ENCODE data around the gene MORN3.
"Not testable (repeated sequence)": the region's sequence is repeated elsewhere in the genome, so short reads cannot be mapped to it uniquely, and the experiment has no call there.

Gene MORN3

DNA sequence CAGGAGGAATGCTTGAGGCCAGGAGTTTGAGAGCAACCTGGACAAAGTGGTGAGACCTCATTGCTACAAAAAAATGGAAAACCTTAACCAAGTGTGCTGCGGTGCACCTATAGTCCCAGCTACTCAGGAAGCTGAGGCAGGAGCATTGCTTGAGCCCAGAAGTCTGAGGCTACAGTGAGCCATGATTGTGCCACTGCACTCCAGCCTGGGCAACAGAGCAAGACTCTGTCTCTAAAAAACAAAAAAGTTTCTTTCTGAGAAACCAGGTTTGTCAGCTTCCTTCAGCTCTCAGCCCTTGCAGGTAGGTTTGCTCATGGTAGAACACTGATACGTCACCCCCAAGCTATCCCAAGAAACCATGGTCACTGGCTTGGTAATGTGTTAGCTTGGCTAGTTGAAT is 20.0 kb upstream of the MORN3 start:
- DNase-seq, result no peak

DNA sequence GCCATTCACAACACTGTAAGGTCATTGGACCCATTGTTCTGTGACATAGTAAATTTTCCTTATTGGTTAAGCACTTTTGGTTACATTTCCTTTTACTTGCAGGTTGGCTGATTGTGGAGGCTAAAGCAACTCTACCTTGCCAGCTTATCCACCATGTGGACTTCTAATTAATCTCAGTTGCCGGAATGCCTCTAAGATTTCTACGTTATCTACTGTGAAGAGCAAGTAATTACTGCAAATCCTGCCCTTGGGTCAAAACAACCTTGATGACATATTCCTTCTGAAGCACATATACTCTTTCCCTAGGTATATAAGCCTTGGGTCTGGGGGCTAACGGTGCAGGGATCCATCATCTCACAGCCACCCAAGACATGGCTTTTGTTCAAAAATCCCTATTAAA is 19.5 kb upstream of the MORN3 start:
- DNase-seq, result no peak

DNA sequence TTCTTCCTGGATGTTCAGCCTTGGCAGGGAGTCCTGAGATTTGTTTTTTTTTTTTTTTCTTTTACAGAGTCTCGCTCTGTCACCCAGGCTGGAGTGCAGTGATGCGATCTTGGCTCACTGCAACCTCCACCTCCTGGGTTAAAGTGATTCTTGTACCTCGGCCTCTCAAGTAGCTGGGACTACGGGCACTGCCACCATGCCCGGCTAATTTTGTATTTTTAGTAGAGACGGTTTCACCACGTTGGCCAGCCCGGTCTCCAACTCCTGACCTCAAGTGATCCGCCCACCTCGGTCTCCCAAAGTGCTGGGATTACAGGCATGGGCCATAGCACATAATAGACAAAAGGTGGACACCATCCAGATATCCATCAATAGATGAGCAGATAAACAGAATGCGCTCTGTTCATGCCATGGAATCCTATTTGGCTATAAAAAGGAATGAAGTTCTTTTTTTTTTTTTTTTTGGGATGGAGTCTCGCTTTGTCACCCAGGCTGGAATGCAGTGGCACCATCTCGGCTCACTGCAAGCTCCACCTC is 10.3 kb upstream of the MORN3 start:
- not testable (repeated sequence) for DNase-seq

DNA sequence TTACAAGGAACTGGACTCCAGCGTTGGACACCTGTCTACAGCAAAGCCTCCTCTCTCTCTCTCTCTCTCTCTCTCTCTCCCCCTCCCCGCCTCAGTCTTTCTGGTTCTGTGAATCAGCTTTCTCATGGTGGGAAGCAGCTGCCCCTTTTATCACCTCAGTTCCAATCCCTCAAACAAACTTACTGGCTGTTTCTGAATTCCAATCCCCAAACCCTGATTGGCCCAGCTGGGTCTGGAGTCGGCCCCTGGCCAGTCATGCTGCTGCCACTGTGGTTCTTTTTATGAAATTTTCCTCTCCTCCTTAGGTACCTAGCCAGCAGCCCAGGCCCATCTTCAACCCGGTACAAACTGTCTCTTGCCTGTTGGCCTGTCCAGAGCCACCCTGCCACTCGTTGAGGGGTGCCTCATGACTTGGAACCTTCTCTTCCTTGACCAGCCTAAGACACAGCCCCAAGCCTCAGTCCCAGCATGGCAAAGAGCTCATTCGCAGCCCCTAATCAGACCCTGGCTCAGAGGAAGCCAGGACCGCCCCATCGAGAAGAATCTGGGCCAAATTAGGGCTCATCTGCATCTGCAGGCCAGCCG is 9.4 kb upstream of the MORN3 start:
- DNase-seq, result no peak

DNA sequence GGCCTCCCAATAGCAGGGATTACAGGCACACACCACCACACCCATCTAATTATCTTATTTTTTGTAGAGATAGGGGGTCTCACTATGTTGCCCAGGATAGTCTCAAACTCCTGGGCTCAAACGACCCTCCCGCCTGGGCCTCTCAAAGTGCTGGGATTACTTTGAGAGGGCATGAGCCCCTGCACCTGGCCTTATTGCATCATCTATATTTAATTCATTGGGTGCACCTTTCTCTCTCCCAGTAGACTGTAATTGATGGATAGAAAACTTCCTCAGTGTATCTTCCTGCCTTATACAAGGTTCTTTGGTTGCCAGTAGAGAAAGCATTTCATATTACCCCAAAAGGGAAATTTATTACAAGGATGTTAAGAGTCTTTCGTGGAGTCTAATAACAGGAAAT is 8.9 kb upstream of the MORN3 start:
- DNase-seq, result no peak

DNA sequence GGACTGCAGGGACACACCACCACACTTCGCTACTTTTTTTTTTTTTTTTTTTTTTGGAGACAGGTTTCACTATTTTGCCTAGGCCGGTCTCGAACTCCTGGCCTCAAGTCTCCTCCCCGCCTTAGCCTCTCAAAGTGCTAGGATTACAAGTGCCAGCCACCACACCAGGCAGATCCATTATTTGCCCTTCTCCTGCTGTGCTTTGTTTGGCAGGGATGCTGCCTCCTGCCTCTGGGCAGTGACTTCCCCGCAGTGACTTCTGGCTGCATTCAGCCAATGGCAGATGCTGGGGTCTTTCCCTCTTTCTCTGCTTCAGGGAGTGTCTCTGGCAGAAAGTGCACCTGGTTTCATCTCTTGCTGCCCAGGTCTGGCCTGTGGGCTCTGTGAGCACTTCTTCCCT is 6.7 kb upstream of the MORN3 start:
- no peak for DNase-seq

DNA sequence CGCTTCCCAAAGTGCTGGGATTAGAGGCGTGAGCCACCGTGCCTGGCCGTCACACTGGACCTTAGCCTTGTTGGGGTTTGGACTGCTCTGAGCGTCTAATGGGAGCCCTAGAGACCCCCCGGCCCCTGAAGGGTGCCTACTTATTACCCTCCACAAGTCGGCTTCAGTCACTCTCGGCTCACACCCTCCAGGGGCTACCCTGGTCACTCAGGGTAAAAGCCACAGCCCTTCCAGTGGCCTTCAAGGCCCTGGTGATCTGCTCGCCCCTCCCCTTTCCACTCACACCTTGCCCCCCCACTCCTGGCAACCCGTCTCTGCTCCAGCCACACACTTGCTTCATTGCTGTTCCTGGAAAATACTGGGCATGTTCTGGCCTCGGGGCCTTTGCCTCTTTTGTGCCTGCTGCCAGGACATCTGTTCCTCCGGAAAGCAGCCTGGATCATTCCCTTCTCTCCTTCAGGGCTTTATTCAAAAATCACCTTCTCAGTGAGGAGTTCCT is 3.6 kb upstream of the MORN3 start:
- no peak for DNase-seq

DNA sequence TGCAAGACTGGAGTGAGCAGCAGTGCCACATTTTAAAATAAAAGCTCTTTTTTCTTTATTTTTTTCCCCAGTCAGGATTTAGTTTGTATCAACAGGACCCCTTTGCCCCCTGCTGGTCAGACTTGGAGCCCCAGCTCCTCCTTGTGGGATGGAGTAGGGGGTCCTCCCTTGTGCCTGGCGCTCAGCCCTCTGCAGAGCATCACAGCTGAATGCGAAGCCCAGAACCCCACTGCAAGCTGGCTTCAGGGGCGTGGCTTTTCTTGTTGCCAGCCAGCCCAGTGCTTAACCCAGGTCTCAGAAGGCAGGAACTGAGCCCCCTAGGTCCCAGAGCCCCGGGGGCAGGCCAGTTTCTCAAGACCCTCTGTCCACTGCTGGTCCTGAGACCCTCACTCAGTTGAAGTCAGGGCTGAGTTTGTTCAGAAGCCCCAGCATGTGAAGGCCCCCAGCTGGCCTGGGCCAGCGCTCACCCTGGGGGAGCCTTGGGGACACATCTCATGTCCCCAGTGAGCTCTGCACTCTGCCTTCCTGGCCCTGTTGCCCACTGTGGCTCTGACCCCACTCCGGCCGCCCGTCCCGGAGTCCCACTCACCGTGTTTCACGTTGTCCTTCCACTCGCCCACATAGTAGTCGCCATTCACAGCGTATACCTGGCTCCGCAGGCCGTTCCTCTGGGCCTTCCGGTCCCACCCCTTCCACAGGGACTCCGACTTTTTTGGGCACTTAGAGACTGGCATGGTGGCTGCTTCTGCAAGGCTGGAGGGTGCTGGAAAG is 519 bp downstream of the MORN3 start:
- peak; percentile 9 for DNase-seq

DNA sequence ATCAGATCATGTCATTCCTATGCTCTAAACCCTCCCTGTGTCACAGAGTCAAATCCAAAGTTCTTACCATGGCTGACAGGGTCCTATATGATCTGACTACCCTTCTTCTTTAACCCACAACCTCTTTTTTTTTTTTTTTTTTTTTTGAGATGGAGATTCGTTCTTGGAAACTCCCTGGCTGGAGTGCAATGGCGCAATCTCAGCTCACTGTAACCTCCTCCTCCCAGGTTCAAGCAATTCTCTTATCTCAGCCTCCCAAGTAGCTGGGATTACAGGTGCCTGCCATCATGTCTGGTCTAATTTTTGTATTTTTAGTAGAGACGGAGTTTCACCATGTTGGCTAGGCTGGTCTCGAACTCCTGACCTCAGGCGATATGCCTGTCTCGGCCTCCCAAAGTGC is 2.6 kb downstream of the MORN3 start:
- DNase-seq, result not testable (repeated sequence)

DNA sequence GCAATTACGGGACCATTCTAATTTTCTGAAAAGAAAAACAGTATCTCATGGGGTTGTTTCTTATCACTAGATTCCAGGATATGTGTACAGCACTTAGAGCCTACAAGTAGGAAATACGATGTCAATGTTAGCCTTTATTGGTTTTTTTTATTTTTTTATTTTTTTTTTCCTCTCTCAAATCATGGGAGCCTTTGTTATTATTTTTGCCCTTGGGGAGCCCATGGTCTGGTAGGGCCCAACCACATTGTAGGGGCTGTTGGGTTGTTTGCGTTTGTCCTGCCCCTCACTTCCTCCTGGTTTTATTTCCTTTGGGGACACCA is 5.9 kb downstream of the MORN3 start:
- no peak for DNase-seq

DNA sequence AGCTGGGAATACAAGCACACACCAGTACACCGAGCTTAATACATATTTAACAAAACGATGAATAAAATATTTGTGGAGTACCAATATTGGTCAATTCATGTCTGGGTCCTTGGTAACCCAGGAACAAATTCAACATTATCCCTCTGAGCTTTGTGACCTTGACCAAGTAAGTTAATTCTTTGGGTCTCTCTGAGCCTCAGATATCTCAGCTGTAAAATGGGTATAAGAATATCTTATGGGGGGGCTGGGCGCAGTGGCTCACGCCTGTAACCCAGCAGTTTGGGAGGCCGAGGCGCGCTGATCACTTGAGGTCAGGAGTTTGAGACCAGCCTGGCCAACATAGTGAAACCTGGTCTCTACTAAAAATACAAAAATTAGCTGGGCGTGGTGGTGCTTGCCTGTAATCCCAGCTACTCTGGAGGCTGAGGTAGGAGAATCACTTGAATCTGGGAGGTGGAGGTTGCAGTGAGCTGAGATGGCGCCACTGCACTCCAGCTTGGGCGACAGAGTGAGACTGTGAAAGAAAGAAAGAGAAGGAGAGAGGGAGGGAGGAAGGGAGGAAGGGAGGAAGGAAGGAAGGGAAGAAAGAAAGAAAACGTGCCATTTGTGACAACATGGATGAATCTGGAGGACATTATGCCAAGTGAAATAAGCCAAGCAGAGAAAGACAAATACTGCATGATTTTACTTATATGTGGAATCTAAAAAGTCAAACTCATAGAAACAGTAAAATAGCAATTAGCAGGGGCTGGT is 7.9 kb downstream of the MORN3 start:
- DNase-seq, result not testable (repeated sequence)

DNA sequence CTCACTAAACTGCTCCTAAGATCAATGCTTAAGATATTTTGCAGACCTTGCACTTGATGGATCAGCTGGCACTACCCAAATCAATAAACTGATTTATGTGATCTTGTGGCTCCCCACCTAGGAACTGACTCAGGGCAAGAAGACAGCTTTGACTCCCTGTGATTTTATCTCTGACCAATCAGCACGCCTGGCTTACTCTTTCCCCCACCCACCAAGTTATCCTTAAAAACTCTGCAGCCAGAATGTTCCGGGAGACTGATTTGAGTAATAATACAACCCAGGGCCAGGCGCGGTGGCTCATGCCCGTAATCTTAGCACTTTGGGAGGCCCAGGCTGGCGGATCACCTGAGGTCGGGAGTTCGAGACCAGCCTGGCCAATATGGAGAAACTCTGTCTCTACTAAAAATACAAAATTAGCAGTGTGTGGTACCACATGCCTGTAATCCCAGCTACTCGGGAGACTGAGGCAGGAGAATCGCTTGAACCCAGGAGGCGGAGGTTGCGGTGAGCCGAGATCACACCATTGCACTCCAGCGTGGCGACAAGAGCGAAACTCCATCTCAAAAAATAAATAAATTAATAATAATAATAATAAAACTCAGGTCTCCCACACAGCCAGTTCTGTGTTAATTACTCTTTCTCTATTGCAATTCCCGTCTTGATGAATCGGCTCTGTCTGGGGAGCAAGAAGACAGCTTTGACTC is 12.0 kb downstream of the MORN3 start:
- DNase-seq, result no peak

DNA sequence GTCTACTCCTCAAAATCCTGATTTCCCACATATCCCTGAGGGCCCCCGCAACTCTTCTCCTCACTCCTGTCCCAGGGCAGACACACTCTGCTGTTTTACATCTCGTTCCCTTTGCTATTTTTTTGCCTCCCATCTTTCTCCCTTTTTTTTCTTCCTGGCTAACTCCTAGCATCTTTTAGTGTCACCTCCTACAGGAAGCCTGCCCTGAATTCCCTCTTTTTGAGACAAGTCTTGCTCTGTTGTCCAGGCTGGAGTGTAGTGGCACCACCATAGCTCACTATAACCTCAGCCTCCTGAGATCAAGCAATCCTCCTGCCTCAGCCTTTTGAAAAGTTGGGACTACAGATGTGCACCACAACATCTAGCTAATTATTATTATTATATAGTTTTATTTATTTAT is 13.3 kb downstream of the MORN3 start:
- DNase-seq, result no peak

DNA sequence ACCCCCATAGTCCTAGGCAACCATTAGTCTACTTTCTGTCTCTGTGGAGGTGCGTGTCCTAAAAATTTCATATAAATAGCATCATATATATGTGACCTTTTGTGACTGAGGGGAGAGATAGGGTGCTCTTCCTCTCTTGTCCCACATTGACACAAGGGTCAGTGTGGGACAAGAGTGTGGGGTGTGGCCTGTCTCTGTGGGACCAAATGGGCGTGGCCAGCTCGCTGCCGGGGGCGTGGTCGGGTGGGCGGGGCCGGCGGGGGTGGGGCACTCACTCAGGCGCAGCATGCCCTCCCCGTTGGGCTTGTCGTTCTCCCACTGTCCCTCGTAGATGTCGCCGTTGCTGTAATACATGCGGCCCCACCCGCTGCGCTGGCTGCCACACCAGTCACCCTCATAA is 15.5 kb downstream of the MORN3 start:
- no peak for DNase-seq

DNA sequence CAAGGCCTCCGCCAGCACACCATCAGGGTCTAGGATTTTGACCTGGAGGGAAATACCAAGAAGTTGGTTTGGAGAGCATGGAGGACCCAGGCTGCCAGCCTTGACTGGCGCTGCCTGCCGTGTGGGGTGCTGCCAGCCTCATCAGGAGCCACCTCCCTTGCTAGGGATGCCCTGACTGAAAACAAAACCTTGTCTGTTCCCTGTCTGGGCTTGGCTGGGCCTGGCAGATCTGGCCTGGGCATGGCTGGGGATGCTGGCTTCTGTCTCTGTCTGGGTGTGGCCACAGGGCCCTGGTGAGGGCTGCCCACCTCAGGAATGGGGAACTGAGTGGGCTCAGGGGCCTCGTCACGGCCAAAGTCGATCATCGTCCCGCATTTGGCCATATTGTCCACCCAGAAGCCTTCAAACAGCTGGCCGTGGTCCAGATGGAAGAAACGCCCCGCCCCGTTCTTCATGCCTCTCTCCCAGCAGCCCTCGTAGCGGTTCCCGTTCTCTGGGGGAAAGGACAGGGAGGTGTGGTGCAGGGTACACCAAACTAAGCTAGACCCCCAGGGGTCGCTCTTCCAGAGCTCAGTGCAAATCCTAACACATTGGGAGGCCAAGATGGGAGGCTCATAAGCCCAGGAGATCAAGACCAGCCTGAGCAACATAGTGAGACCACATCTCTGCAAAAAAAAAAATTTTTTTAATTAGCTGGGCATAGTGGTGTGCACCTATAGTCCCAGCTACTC is 16.5 kb downstream of the MORN3 start:
- DNase-seq, result no peak

DNA sequence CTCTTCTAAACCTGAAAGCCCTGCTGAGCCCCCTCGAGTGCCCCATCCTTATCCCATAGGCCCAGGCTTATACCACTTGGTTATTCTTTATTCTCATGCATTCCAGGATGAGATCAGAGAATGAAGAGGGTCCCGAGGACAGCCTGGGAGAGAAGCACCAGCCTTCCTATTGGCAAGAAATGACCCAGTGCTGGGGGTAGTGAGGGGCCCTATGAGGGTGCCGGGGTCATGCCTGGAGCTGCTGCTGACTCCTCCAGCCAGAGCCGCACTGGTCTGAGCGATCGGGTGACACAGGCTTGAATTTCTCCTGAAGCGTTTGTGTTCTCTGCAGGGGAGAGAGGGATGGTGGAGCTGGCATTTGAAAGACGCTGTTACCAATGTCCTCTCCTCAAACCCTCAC is 18.1 kb downstream of the MORN3 start:
- DNase-seq, result no peak

DNA sequence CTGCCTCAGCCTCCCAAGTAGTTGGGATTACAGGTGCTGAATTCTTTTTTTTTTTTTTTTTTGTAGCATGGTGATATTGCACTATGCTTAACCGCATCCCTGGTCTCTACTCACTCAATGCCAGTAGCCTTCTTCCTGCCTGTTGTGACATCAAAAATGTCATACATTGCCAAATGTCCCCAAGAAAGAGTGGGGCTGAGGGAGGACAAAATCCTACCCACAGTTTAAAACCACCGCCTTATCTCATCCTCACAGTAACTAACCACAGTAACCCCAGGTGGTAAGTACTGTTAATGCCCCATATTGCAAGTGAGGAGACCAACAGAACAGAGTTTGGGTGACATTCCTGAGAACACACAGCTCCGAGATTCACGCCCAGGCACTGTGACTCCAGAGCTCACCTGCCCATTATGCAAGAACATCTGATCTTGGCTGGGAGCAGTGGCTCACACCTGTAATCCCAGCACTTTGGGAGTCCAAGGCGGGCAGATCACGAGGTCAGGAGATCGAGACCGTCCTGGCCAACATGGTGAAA is 19.6 kb downstream of the MORN3 start:
- no peak for DNase-seq

DNA sequence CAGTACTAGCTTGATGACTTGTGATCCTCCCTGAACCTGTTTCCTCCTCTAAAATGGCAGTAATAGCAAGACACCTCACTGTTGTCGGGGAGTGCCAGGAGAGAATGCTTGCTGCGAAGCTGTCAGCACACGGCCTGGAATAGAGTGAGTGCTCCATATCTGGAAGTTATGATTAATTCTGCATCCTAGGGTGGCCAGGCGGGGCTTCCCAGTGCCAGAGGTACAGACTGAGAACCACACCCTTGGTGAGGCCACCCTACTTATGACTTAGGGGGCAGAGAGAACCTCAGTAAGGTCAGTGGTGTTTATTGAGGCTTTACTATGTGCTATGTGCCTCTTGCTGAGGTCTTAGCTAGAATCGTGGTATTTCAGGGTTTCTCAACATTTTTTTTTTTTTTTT is 20.1 kb downstream of the MORN3 start:
- no peak for DNase-seq

DNA sequence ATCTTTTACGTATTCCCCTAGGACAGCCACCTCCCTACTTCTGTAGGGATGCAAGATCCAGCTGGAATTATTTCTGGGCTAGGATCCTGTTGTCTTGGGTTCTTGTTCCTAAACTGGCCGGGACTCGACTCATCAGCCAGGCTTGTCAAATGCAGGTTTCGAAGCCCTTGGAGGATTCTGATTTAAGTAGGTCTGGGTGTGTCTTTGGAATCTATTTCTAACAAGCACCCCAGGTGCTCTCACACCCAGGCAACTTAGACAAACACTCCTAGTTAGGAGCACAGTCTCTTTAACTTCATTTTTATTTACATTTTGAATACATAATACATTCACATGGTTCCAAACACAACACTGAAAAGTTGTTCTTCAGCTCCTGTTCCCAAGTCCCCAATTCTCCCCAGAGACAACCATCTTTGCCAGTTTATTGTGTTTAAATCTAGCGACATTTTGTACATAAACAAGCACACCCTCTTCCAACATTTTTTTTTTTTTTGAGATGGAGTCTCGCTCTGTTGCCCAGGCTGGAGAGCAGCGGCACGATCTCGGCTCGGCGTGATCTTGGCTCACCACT is 20.9 kb downstream of the MORN3 start:
- no peak for DNase-seq

DNA sequence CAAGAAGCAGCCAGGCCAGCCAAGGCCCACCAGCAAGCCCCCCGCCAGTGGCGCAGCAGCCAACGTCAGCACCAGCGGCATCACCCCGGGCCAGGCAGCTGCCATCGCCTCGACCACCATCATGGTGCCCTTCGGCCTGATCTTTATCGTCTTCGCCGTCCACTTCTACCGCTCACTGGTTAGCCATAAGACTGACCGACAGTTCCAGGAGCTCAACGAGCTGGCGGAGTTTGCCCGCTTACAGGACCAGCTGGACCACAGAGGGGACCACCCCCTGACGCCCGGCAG is 28.2 kb downstream of the MORN3 start:
- DNase-seq, result no peak

DNA sequence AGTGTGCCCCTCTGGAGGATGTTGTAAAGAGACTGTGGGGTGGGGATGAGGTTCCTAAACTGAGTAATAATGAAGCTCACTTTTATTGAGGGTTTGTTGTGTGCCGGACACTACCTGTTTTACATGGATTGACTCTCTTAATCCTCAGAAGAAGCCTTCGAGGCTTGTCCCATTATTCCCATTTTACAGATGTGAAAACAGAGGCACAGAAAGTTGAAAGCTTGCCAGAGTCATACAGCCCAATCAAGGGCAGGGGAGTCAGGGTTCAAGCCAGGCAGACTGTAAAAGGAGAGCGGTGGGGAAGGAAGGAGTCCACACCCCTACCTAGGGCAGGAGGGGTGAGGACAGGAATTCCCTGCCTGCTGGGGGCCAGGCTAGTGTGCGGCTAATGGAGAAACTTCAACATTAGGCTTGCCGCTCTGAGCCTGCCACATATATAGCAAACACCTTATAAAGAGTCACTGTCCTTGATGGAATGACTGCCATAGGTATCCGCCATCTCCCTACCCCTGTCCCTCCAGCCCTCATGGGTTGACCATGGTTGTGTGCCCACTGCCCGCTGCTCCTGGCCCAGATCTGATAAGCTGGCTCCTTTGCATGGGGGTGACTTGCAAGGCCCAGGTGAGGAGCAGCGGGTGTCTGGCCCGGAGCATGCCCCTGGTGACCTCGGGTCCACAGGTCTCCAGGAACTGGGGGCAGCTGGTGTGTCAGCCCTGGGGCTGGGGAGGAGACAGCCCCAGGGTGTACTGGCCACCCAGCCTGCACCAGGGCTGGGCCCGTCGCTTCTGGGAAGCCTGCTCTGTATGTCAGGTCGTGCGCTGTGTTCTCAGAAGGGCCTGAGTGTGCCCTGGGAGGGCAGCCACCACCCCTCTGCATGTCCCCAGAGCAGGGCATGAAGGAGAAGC is 30.9 kb downstream of the MORN3 start:
- DNase-seq, result no peak

All from HCEC 1CT (cell line).